ENCODE measurements around the gene PPP1R1B.
A peak's percentile ranks its signal among the peaks of the same experiment; 100 is the strongest.

PPP1R1B gene

DNA sequence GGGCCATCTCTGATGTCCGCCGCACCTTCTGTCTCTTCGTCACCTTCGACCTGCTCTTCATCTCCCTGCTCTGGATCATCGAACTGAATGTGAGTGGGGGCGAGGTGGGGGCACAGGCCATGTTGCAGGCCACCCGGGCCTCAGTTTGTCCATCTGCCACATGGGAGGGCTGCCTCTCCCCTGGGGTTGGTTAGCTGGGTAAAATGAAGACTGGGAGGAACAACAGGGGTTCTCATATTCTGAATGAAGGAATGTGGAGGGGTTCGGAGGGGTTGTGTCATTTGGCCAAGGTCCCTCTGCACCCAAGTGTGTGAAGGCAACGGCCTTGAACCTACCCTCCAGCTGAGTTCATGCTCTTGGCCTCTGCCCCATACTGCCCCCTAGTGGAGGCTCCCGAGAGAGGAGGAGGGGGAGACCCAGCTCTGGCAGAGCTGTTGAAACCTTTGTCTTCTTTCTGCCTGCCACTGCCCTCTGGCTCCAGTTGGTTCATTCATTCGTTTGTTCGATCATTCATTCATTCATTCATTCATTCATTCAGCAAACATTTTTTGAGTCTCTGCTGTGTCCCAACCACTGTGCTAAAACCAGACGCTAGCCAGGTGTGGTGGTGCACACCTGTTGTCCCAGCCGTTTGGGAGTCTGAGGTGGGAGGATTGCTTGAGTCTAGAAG lies 27.0 kb downstream of the PPP1R1B start:
- peak; percentile 80 for DNase-seq (ENCODE audit: low spot score)

DNA sequence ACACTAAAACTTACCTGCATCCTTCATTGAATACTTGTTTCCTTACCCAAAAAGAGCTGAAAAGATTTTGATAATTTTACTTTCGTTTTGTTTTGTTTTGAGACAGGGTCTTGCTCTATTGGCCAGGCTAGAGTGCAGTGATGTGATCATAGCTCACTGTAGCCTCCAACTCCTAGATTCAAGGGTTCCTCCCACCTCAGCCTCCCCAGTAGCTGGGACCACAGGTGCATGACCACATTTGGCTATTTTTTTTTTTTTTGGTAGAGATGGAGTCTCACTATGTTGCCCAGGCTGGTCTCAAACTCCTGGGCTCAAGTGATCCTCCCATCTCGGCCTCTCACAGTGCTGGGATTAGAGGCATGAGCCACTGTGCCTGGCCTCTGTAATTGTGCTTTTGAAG lies 28.4 kb downstream of the PPP1R1B start:
- no peak for DNase-seq (ENCODE audit: low spot score)

DNA sequence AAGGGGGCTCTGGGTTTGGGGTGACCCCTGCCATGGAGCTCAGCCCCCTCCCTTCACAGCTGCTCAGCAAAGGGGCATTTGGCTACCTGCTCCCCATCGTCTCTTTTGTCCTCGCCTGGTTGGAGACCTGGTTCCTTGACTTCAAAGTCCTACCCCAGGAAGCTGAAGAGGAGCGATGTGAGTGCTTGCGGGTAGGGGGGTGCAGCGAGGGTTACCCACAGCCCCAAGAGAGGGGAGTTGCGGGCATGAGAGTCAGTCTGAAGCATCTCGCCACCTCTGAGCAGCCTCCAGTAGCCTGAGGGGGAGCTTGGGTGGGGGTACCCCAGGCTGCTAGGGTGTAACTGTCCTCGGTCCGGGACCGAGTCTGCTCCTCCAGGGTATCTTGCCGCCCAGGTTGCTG lies 31.6 kb downstream of the PPP1R1B start:
- DNase-seq (ENCODE audit: low spot score): no peak

DNA sequence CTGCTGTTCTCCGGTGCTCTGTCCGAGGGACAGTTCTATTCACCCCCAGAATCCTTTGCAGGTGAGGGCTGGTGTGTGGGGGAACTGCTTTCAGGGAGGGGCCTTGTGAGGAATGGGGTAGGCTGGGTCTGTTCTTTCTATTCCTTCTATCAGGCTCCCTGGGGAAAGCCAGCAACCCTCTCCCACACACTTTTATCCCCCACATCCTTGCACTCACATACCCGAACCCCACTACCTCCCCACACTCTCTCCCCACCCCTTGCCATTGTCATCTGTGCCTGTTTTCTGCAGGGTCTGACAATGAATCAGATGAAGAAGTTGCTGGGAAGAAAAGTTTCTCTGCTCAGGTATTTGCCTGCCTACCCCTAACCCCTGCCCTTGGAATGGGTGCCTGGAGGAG lies 32.0 kb downstream of the PPP1R1B start:
- no peak for DNase-seq (ENCODE audit: low spot score)

DNA sequence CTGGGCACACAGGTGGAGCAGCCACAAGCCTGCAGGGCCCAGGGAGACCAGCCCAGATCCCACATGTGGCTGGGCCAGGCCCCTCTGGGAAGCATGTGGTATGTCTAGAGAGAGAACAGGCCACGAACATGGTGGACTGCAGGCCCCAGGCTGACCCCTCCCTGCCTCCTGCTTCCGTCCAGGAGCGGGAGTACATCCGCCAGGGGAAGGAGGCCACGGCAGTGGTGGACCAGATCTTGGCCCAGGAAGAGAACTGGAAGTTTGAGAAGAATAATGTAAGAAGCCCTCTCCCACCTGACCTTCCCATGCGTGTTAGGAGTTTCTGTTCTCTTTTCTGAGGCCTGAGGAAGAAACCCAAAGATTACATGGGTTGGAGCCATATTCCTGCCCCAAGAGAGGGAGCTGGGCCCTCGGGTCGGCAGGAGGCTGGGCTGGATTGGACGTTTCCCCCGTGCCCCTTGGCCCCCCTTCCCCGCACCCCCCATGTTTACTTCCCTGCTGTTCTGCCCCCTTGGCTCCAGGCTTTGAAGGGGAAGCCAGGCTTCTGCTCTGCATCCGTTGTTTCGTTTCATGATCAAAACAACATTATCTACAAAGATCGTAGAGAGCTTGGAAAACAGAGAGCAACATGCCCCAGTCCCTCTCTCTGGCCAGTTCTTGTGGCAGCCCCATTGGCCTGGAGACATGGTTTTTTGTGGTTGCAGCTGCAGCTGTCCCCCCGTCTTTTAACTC lies 32.7 kb downstream of the PPP1R1B start:
- no peak for DNase-seq (ENCODE audit: low spot score)

DNA sequence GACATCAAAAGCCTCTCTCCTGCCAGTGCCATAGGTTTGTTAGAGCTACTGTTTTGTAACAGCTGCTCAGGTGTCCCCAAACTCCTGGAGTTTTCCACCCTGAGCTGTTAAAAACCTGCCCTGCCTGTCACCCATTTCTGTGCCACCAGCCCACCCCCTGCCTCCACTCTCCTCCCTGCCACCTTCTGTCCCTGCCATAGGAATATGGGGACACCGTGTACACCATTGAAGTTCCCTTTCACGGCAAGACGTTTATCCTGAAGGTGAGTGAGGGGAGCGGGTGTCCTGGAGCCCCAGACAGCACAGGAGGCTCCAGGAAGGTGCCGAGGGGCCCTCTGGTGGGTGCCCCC lies 33.2 kb downstream of the PPP1R1B start:
- no peak for DNase-seq (ENCODE audit: low spot score)

DNA sequence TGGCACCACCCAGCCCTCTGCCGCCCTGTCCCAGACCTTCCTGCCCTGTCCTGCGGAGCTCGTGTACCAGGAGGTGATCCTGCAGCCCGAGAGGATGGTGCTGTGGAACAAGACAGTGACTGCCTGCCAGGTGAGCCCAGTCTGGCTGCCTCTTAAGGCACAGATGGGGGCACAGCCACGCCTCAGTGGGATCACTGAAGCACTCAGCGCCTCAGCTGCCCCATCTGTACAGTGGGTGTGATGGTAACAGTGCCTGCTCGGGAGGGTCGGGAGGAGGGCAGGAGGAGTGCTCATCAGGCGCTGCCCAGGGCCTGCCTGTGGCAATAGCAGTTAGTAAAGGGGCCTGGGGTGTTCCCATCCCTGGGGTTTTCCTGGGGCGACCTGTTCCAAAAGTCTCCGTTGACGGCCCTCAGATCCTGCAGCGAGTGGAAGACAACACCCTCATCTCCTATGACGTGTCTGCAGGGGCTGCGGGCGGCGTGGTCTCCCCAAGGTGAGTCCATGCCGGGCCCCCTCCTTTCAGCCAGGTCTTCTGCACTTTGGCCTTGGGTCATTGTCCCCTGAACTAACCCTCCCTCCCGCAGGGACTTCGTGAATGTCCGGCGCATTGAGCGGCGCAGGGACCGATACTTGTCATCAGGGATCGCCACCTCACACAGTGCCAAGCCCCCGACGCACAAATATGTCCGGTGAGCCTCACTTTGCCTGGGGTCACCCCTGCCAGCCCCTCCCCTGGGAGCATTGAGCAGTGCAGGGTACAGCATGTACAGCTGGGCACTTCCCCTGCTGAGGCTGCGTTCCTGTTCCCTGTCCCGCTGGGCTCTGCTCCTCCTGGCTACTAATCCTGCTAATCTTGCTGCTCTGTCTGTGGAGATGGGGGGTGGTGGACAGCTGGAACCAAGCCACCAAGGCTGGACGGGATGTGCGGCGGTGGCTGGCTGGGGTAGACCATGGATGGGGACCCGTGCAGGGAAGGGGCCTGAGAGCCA lies 33.9 kb downstream of the PPP1R1B start:
- no peak for DNase-seq (ENCODE audit: low spot score)

DNA sequence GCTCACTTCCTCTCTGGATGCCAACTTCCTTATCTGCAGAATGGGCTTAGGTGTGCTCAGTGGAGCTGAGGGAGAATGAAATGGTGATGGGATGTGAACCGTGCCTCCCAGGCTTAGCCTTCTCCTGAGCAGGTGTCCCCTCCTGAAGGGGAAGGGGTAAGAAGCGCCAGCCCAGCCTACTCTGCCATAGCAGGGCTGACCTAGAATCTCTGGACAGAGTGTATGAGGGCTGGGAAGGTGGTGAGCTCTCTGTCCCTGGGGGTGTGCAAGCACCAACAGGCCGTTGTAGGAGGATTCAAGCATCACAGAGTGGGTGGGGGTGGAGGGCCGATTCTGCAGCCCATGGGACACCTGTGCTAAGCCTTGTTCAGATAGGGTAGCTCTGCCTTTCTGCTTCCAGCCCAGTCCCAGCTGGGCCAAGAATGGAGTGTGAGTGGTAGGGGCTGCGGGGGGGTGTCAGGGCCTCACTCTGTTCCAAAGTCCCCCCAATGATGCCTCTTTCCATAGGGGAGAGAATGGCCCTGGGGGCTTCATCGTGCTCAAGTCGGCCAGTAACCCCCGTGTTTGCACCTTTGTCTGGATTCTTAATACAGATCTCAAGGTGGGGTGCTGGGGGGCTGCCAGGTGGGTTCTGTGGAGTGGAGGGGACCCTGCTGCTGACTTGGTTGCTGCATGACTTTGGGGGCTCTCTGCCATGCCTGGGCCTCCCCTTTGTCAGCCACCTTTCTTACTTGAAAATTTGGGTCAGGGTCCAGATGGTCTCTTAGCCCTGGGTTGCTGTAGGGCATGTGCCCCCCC lies 35.2 kb downstream of the PPP1R1B start:
- no peak for DNase-seq (ENCODE audit: low spot score)

DNA sequence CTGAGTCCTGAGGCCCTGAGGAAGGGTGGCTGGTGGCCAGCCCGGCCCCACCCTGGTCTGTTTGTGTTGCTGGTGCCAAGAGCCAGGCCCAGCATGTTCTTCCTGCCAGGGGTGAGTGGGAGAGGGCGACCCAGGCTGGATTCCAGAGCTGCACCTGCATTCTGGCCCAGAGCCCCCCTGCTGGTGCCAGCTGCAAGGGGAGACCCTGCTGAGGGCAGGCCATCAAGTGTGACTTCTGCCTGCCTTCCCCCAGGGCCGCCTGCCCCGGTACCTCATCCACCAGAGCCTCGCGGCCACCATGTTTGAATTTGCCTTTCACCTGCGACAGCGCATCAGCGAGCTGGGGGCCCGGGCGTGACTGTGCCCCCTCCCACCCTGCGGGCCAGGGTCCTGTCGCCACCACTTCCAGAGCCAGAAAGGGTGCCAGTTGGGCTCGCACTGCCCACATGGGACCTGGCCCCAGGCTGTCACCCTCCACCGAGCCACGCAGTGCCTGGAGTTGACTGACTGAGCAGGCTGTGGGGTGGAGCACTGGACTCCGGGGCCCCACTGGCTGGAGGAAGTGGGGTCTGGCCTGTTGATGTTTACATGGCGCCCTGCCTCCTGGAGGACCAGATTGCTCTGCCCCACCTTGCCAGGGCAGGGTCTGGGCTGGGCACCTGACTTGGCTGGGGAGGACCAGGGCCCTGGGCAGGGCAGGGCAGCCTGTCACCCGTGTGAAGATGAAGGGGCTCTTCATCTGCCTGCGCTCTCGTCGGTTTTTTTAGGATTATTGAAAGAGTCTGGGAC lies 36.0 kb downstream of the PPP1R1B start:
- DNase-seq (ENCODE audit: low spot score): no peak

DNA sequence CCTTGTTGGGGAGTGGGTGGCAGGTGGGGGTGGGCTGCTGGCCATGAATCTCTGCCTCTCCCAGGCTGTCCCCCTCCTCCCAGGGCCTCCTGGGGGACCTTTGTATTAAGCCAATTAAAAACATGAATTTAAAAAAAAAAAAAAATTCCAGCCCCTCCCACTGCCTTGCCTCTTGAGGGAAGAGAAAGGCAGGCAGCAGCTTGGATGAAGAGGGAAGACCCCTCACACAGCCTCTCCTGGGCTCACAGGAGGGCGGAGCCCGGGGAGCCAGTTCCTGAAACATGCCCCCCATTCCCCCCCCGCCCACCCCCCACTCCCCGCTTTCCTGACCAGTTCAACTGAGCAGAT lies 36.6 kb downstream of the PPP1R1B start:
- DNase-seq (ENCODE audit: low spot score): no peak

DNA sequence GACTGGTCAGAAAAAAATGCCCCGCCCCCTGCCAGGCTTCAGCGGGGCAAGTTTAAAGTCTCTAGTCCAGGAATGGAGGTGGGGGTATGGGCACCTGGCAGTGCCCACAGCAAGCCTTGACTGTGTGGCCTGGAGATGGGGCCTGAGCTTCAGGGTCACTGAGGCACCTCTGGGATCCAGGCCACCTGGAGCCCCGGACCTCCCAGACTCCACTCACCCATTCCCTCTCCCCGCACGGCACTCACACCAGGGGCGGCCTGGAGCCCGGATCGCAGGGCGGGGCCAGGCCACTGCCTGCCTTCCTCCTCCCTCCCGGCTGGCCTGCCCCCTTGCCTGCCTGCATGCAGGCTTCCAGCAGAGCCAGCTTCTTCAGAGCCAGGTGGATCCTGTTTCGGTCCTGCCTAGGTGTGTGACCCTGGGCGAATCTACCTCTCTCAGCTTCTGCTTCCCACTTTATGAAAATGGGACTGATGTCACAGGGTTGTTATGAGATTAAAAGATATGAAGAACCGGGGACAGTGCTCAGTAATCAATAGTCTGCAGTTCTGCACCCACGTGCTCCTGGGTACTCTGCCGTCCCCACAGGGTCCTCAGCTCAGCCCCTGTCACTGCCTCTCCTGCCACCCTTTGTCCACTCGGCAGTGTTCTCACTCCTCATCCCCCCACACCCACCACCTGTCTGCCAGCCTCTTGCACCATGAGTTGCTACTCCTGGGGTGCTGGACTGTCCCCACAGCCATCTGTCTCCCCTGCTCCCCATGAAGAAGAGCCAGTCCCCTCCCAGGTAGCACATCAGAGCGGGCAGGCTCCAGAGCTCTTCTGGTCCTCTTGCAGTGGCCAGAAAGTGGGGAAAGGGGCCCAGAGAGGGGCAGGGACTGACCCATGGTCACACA lies 37.2 kb downstream of the PPP1R1B start:
- no peak for DNase-seq (ENCODE audit: low spot score)

DNA sequence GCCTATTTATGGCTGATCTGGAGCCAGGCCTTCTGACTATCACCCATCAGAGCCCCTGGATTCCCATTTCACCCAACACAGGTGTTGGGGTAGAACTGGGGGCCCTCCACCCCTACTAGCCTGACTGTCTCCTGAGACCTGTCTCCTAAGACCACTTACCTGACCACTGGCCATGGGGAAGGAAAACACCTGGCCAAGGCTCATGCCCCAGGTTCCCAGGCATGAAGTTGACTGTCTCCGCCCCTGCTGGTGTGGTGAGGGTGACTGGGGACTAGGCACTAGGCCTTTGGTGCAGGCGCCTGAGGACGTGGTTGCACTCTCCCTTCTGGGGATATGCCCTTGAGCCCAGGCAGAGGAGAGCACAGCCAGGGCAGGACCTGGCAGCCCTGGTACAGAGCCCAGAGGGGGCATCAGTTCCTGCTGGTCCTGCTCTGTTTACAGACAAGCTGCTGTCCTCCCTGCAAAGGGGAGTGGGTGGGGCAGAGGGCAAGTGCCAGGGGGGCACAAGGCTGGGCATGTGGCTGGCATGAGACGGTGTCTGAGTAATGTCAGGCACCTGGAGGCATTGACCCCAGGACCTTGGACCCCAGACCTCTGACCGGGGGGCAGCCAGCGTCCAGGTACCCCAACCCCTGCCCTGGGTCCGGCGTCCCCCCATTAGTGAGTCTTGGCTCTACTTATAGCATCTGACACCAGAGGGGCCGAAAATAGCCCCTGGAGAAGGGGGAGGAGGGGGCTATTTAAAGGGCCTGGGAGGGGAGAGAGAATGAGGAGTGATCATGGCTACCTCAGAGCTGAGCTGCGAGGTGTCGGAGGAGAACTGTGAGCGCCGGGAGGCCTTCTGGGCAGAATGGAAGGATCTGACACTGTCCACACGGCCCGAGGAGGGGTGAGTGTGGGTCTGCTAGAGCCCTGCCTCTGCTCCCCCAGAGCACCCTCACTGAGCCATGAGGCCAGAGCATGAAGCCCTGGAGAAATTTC lies 38.1 kb downstream of the PPP1R1B start, which contains the start of gene TCAP:
Gene TCAP, plus strand, starts transcription at position 769 of the 981 bp plus-strand sequence. Its CDS starts 11 bp downstream, at position 780.
- no peak for DNase-seq (ENCODE audit: low spot score)

DNA sequence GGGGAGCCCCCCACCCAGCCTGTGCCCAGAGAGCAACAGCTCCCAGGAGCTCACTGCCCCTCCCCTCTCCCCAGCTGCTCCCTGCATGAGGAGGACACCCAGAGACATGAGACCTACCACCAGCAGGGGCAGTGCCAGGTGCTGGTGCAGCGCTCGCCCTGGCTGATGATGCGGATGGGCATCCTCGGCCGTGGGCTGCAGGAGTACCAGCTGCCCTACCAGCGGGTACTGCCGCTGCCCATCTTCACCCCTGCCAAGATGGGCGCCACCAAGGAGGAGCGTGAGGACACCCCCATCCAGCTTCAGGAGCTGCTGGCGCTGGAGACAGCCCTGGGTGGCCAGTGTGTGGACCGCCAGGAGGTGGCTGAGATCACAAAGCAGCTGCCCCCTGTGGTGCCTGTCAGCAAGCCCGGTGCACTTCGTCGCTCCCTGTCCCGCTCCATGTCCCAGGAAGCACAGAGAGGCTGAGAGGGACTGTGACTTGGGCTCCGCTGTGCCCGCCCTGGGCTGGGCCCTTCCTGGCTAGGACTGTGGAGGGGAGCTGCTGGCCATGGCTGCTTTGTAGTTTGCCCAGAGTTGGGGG lies 39.0 kb downstream of the PPP1R1B start:
- no peak for DNase-seq (ENCODE audit: low spot score)

DNA sequence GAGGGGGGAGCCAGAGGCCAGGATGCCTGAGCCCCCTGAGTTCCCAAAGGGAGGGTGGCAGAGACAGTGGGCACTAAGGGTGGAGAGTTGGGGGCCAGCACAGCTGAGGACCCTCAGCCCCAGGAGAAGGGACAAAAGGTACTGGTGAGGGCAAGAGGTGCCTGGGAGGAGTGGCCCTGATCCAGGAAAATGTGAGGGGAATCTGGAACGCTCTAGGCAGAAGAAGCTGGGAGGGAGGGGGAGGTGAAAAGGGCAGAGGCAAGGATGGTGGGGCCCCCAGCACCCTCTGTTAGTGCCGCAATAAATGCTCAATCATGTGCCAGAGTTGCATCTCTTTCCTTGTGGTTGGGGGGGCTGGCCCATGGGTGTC lies 39.5 kb downstream of the PPP1R1B start:
- DNase-seq (ENCODE audit: low spot score): no peak

DNA sequence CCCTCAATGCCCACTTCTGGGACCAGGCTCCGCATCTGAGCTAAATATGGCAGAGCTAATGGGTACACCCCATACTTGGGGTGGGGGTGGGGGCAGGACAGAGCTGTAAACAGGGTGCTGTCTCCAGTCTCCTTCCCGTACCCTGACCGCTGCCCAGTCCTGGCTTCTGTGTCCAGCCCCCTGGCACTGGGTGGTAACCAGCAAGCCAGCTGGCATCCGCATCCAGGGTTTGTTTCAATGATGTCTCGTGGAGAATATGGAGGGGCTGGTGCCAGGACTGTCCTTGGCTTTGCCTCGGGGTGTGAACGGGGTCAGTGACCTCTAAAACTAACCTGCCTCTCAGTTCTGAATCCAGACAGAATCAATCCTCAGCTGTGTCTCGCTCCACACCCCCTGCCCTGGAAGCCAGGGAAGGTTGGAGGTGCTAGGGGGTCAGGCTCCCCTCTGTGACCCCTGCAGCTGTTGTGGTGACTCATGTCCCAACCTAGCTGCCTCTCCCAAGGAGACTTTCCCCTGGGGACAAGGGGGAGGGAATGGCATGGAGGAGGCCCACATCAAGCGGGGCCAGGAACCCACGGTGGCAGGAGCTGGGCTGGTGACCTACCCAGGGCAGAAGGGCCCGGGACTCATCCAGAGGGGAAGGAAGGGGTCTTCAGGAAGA lies 40.0 kb downstream of the PPP1R1B start:
- no peak for DNase-seq (ENCODE audit: low spot score)

DNA sequence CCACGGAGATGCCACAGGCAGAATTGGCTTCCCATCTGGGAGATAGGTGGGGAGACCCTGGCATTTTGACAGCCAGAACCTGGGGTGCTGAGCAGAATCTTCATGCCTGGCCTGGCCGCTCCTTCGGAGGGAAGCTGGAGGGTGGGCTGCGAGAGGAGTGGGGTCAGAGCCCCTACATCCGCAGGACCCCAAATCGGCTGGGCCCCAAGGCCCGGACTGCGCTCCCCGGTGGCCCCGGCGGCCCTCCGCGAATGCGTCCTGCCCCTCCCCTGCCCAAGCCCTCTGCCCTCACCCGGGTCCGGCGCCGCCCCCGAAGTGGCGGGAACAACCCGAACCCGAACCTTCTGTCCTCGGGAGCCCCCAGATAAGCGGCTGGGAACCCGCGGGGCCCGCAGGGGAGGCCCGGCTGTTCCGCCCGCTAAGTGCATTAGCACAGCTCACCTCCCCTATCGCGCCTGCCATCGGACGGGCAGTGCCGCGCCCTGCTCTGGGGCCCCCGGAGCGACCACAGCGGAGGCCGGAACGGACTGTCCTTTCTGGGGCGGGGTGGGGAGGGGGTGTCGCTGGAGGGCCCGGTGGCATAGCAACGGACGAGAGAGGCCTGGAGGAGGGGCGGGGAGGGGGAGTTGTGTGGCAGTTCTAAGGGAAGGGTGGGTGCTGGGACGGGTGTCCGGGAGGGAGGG lies 40.7 kb downstream of the PPP1R1B start:
- no peak for DNase-seq (ENCODE audit: low spot score)
